HEK293T (cell line): ENCODE results near the gene COIL.

Experiments
- CTCF ChIA-PET: fragments of 350-600 bp; formaldehyde crosslinking; extraction: SDS; loops from one replicate; lab custom pipeline; 2021; ENCODE audit warnings: antibody characterized with exemption, inconsistent platforms; lab: Yijun Ruan, JAX
- POLR2A ChIA-PET: fragments of 350-600 bp; formaldehyde crosslinking; extraction: SDS; loops from one replicate; lab custom pipeline; 2020; ENCODE audit warnings: antibody characterized with exemption, inconsistent platforms; lab: Yijun Ruan, JAX
- DNase-seq: peaks from one replicate; pipeline ENCODE4 v3.0.0; 2012; ENCODE audit warnings: mixed read lengths; ENCODE audit errors: extremely low spot score
- ARNT ChIP-seq: fragments of 450-650 bp; IDR thresholded peaks from 2 replicates; pipeline ENCODE4 v1.6.1; 2017; ENCODE audit warnings: mild to moderate bottlenecking
- BHLHE40 ChIP-seq: fragments of 450-650 bp; IDR thresholded peaks from 2 replicates; pipeline ENCODE4 v1.6.1; 2016; ENCODE audit warnings: mild to moderate bottlenecking, moderate library complexity, borderline replicate concordance
- CTBP1 ChIP-seq: fragments of 450-650 bp; IDR thresholded peaks from 2 replicates; pipeline ENCODE4 v1.6.1; 2016; ENCODE audit warnings: borderline replicate concordance
- ELF4 ChIP-seq: fragments of 450-650 bp; IDR thresholded peaks from 2 replicates; pipeline ENCODE4 v1.6.1; 2017; ENCODE audit warnings: antibody characterized with exemption
- FOXA1 ChIP-seq: fragments of 450-650 bp; IDR thresholded peaks from 2 replicates; pipeline ENCODE4 v1.6.1; 2016; ENCODE audit warnings: mild to moderate bottlenecking
- FOXK2 ChIP-seq: fragments of 450-650 bp; IDR thresholded peaks from 2 replicates; pipeline ENCODE4 v1.6.1; 2016; ENCODE audit warnings: mild to moderate bottlenecking
- FOXM1 ChIP-seq: fragments of 450-650 bp; IDR thresholded peaks from 2 replicates; pipeline ENCODE4 v1.6.1; 2017; ENCODE audit warnings: mild to moderate bottlenecking, borderline replicate concordance
- HDGF ChIP-seq: fragments of 450-650 bp; IDR thresholded peaks from 2 replicates; pipeline ENCODE4 v1.6.1; 2017; ENCODE audit warnings: antibody characterized with exemption, borderline replicate concordance
- L3MBTL2 ChIP-seq: fragments of 450-650 bp; conservative IDR thresholded peaks from 2 replicates; pipeline ENCODE4 v1.6.1; 2016; ENCODE audit warnings: mild to moderate bottlenecking
- LEF1 ChIP-seq: fragments of 450-650 bp; IDR thresholded peaks from 2 replicates; pipeline ENCODE4 v1.6.1; 2017; ENCODE audit warnings: mild to moderate bottlenecking, borderline replicate concordance
- NFRKB ChIP-seq: fragments of 450-650 bp; IDR thresholded peaks from 2 replicates; pipeline ENCODE4 v1.6.1; 2016; ENCODE audit warnings: mild to moderate bottlenecking, moderate library complexity
- SP1 ChIP-seq: fragments of 450-650 bp; IDR thresholded peaks from 2 replicates; pipeline ENCODE4 v1.6.1; 2017
- SUZ12 ChIP-seq: fragments of 450-650 bp; IDR thresholded peaks from 2 replicates; pipeline ENCODE4 v1.6.1; 2016; ENCODE audit warnings: mild to moderate bottlenecking
- TARDBP ChIP-seq: fragments of 450-650 bp; IDR thresholded peaks from 2 replicates; pipeline ENCODE4 v1.6.1; 2016
- ZNF384 ChIP-seq: fragments of 450-650 bp; IDR thresholded peaks from 2 replicates; pipeline ENCODE4 v1.6.1; 2016
- TF ChIP-seq, protein P1 (sequence below): fragments of 450-650 bp; IDR thresholded peaks from 2 replicates; pipeline ENCODE4 v1.6.1; 2016

Gene COIL

DNA sequence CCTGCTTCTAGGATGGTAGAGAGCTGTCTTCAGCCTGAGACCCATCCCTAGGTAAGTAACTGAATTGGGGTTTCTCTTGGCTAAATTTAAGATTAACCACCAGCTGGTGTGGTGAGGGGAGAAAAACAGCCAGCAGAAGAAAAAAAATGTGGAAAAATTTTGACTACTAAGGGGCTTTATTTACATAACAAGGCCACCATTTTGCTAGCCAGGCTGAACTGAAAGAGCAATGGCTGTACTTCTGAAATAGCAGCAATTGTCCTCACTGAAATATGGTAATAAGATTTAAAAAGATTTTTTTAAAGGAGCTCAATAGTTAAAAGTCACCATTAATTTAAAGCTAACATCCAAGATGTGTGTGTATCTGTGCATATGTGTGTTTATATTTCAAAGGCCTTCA lies 34.6 kb downstream of the COIL start:
- TF ChIP-seq NFRKB (no peak), L3MBTL2 (no peak), SP1 (no peak), ELF4 (no peak), FOXA1 (no peak), ZNF384 (no peak), FOXK2 (no peak), SUZ12 (no peak), TARDBP (no peak), LEF1 (no peak), FOXM1 (no peak), ARNT (no peak)
- TF ChIP-seq, protein P1, sequence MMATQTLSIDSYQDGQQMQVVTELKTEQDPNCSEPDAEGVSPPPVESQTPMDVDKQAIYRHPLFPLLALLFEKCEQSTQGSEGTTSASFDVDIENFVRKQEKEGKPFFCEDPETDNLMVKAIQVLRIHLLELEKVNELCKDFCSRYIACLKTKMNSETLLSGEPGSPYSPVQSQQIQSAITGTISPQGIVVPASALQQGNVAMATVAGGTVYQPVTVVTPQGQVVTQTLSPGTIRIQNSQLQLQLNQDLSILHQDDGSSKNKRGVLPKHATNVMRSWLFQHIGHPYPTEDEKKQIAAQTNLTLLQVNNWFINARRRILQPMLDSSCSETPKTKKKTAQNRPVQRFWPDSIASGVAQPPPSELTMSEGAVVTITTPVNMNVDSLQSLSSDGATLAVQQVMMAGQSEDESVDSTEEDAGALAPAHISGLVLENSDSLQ, result no peak
- POLR2A ChIA-PET, result interaction anchor here (1.3 kb wide), 1 partner anchor 13 kb away, joined by 4 read pairs; the partner anchor contains the start of gene TRIM25
- no peak for DNase-seq
- CTCF ChIA-PET, result interaction anchor here (0.8 kb wide), 1 partner anchor 107 kb away, joined by 3 read pairs; no protein-coding TSS in a partner anchor

DNA sequence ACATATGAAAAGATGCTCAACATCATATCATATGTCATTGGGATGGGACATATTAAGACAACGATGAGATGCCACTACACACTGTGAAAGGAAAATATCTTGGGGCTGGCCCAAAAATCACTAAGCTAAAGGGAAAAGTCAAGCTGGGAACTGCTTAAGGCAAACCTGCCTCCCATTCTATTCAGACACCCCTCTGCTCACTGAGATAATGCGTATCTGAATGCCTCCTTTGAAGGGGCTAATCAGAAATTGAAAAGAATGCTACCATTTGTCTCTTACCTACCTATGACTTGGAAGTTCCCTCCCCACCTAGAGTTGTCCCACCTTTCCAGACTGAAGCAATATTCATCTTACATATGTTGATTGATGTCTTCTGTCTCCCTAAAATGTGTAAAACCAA lies 35.8 kb downstream of the COIL start:
- TF ChIP-seq ARNT (no peak), FOXA1 (no peak), NFRKB (no peak), HDGF (no peak), BHLHE40 (no peak), SP1 (no peak), TARDBP (no peak)
- TF ChIP-seq, protein P1, result no peak
- ChIA-PET CTCF (no interaction called here), POLR2A (no interaction called here)
- no peak for DNase-seq

DNA sequence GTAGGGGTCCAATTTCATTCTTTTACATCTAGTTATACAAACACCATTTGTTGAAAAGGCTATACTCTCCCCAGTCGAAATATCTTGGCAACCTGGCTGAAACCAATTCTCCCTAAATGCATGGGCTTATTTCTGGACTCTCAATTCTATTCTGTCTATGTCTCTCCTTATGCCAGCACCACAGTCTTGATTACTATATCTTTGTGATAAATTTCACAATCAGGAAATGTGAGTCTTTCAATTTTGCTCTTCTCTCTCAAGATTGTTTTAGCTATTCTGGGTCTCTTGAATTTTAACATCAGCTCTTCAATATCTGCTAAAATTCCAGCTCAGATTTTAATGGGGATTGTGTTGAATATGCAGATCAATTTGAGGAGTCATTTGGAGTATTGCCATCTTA lies 41.1 kb downstream of the COIL start:
- no peak for DNase-seq
- TF ChIP-seq TARDBP, result no peak
- no peak for TF ChIP-seq L3MBTL2
- TF ChIP-seq CTBP1, result no peak
- TF ChIP-seq ARNT, result no peak
- TF ChIP-seq SP1, result no peak
- TF ChIP-seq ELF4, result no peak
- TF ChIP-seq LEF1, result no peak
- no peak for TF ChIP-seq SUZ12
- no peak for TF ChIP-seq HDGF
- TF ChIP-seq FOXK2, result no peak
- no peak for TF ChIP-seq FOXA1
- TF ChIP-seq BHLHE40, result no peak
- ChIA-PET POLR2A (no interaction called here), CTCF (no interaction called here)

- ChIA-PET POLR2A (no interaction called here), CTCF (no interaction called here)
- TF ChIP-seq L3MBTL2, result no peak
- TF ChIP-seq ARNT, result no peak
- TF ChIP-seq FOXA1, result no peak
- no peak for TF ChIP-seq TARDBP
- no peak for TF ChIP-seq SUZ12
- no peak for TF ChIP-seq BHLHE40
- TF ChIP-seq NFRKB, result no peak
- TF ChIP-seq ZNF384, result no peak
- no peak for TF ChIP-seq HDGF
- no peak for TF ChIP-seq LEF1
- TF ChIP-seq ELF4, result no peak
- TF ChIP-seq CTBP1, result no peak
- DNase-seq, result no peak
Observed at GRCh38 chr17:56918916-56919315, 41.9 kb downstream of the COIL start.

GRCh38 chr17:56917559-56918296 lies 43.1 kb downstream of the COIL start:
- no peak for DNase-seq
- ChIA-PET POLR2A (no interaction called here), CTCF (no interaction called here)
- TF ChIP-seq ELF4 (no peak), CTBP1 (no peak), ARNT (no peak), NFRKB (no peak)

DNA sequence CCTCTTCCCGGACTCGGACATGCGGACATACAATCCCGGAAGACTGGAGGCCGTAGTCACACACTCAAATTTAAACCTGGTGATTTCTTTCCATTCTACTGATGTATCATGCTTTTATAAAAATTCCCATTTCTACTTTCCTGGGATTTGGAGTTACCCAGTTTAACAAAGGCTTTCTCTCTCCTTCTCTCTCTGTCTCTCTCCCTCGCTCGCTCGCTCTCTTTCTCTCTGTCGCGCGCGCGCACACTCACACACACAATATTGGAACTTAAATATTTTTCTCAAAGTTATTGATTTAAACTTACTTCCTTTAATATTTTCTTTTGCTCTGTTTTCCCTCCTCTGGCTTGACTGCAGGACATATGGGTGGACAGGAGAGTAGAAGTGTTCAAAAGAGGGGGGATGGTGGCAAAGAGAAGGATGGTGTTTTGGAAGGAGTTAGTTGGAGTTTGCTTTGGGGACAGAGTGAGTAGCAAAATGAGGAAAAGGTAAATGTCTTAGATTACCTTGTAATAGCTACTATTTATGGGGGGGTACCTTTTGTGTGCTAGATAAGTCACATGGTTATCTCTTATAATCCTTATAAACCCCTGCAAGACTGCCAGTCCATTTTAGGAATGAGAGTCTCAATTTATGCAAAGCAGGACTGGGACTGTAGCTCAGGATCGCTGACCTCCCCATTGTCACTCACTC lies 46.1 kb downstream of the COIL start:
- peak; percentile 7 for DNase-seq
- ChIA-PET POLR2A (interaction anchor here (0.6 to 1.9 kb wide), 14 partner anchors 9 to 194 kb away, joined by 3 to 14 read pairs (median 6); partner anchors contain the start of genes C17orf67, DGKE and SCPEP1), CTCF (interaction anchor here (1.2 kb wide), 1 partner anchor 95 kb away, joined by 5 read pairs; no protein-coding TSS in a partner anchor)
- TF ChIP-seq NFRKB (no peak), SP1 (no peak), ARNT (no peak), ZNF384 (no peak), FOXK2 (no peak), TARDBP (no peak), FOXA1 (no peak), L3MBTL2 (no peak)
